ENCODE data around the gene MSI2.

DNA sequence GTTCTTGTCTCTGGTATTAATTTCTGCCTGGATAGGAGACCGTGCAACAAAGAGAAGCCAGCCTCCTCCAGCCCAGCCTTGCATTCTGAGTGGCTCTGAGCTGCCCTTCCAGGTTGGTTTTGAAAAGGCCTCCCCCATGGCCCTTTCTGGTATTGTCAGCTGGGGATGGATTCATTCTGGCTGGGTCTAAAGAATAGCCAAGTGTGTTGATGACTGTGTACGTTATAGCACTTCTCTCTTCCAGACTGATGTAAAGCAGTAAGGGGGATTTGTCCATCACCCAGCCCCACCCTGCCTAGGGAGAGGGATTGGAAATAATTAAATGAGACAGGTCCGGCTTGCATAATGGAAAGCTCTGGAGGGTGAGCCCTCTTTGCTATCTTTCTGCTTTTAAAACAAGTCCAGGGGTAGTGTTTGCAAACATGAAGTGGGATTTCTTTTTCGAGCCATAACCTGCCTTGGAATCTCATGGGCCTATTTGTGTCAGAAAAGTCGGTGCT lies 146.4 kb downstream of the MSI2 start:
- TF ChIP-seq, protein P1, sequence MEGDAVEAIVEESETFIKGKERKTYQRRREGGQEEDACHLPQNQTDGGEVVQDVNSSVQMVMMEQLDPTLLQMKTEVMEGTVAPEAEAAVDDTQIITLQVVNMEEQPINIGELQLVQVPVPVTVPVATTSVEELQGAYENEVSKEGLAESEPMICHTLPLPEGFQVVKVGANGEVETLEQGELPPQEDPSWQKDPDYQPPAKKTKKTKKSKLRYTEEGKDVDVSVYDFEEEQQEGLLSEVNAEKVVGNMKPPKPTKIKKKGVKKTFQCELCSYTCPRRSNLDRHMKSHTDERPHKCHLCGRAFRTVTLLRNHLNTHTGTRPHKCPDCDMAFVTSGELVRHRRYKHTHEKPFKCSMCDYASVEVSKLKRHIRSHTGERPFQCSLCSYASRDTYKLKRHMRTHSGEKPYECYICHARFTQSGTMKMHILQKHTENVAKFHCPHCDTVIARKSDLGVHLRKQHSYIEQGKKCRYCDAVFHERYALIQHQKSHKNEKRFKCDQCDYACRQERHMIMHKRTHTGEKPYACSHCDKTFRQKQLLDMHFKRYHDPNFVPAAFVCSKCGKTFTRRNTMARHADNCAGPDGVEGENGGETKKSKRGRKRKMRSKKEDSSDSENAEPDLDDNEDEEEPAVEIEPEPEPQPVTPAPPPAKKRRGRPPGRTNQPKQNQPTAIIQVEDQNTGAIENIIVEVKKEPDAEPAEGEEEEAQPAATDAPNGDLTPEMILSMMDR (IDR thresholded peaks at IDR 0.05; ENCODE audit: low read length), result no peak
- no peak for TF ChIP-seq EZH2 (IDR thresholded peaks at IDR 0.05; ENCODE audit: borderline replicate concordance, low read length)
